HepG2 (cell line): ENCODE data around the gene ABCG4.

Experiments
- ARID2 ChIP-seq: sonication (generic); formaldehyde crosslinking; IDR thresholded peaks from 2 replicates; pipeline ENCODE4 v1.8.1; 2022; ENCODE audit warnings: mild to moderate bottlenecking, missing genetic modification reagents, borderline replicate concordance
- ELF4 ChIP-seq: sonication (generic); formaldehyde crosslinking; IDR thresholded peaks from 2 replicates; pipeline ENCODE4 v1.5.0; 2020; ENCODE audit warnings: missing genetic modification reagents, mild to moderate bottlenecking, moderate library complexity, borderline replicate concordance
- FOXA1 ChIP-seq, 2 experiments: fragments of 450-650 bp in 1 of 2; sonication (generic) in 1 of 2; formaldehyde crosslinking in 1 of 2; IDR thresholded peaks; 2 replicates each; pipeline versions ENCODE4 v1.4.0 to v1.6.1; 2016 to 2020; ENCODE audit warnings: missing genetic modification reagents in 1 of 2
- HMG20B ChIP-seq: conservative IDR thresholded peaks from 2 replicates; pipeline ENCODE4 v1.6.1; 2016; ENCODE audit warnings: missing genetic modification reagents, missing compliant biosample characterization
- HNRNPUL1 ChIP-seq: fragments of 200-400 bp; formaldehyde crosslinking; IDR thresholded peaks from 2 replicates; pipeline ENCODE4 v1.6.1; 2017; ENCODE audit warnings: low read depth, mild to moderate bottlenecking, low read length, moderate library complexity
- MEIS2 ChIP-seq: sonication (generic); formaldehyde crosslinking; IDR thresholded peaks from 2 replicates; pipeline ENCODE4 v1.9.0; 2021; ENCODE audit warnings: mild to moderate bottlenecking, missing genetic modification reagents
- MLX ChIP-seq: IDR thresholded peaks from 2 replicates; pipeline ENCODE4 v1.6.1; 2016
- NBN ChIP-seq: fragments of 450-650 bp; conservative IDR thresholded peaks from 2 replicates; pipeline ENCODE4 v1.6.1; 2017
- ZNF558 ChIP-seq: sonication (generic); formaldehyde crosslinking; IDR thresholded peaks from 2 replicates; pipeline ENCODE4 v1.9.0; 2022; ENCODE audit warnings: mild to moderate bottlenecking, missing genetic modification reagents, borderline replicate concordance
- TF ChIP-seq, protein P1 (sequence below): sonication (generic); formaldehyde crosslinking; IDR thresholded peaks from 2 replicates; pipeline ENCODE4 v1.5.0; 2020; ENCODE audit warnings: mild to moderate bottlenecking, missing genetic modification reagents, moderate library complexity

GRCh38 chr11:119193626-119194025 lies 44.8 kb downstream of the ABCG4 start:
- TF ChIP-seq ELF4 (CRISPR knock-in tag), result no peak
- TF ChIP-seq ZNF558 (CRISPR knock-in tag), result no peak
- no peak for TF ChIP-seq HMG20B (CRISPR knock-in tag)
- TF ChIP-seq FOXA1 (IDR thresholded peaks at IDR 0.05), result no peak
- no peak for TF ChIP-seq FOXA1 (CRISPR knock-in tag; IDR thresholded peaks at IDR 0.05)
- TF ChIP-seq, protein P1, sequence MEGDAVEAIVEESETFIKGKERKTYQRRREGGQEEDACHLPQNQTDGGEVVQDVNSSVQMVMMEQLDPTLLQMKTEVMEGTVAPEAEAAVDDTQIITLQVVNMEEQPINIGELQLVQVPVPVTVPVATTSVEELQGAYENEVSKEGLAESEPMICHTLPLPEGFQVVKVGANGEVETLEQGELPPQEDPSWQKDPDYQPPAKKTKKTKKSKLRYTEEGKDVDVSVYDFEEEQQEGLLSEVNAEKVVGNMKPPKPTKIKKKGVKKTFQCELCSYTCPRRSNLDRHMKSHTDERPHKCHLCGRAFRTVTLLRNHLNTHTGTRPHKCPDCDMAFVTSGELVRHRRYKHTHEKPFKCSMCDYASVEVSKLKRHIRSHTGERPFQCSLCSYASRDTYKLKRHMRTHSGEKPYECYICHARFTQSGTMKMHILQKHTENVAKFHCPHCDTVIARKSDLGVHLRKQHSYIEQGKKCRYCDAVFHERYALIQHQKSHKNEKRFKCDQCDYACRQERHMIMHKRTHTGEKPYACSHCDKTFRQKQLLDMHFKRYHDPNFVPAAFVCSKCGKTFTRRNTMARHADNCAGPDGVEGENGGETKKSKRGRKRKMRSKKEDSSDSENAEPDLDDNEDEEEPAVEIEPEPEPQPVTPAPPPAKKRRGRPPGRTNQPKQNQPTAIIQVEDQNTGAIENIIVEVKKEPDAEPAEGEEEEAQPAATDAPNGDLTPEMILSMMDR (CRISPR knock-in tag), result no peak
- no peak for TF ChIP-seq MLX
- TF ChIP-seq NBN, result no peak
- TF ChIP-seq HNRNPUL1, result no peak
- TF ChIP-seq MEIS2, result no peak
- TF ChIP-seq ARID2 (CRISPR knock-in tag), result no peak
